ENCODE data around the gene OSBPL1A.

DNA sequence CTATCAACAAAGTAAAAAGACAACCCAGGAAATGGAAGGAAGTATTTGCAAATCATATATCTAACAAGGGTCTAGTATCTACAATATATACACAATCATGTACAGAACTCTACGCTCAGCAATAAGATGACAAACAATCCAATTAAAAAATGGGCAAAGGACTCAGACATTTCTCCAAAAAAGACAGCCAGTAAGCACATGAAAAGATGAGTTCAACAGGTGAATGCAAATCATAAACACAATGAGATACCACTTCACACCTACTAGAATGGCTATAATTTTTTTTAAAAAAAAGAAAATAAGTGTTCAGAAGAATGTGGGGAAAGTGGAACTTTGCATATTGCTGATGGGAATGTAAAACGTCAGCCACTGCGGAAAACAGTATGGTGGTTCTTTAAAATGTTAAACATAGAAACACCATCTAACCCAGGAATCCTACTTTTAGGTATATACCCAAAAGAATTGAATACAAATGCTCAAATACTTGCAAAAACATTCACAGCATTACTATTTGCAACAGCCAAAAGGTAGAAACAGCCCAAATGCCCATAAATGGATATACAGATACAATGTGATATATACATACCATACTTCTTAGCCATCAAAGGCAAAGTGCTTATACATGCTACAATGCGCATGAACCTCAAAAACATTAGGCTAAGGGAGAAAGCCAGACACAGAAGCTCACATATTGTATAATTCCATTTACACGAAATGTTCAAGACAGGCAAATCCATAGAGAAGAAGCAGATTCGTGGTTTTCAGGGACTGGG, 137.6 kb downstream of the OSBPL1A start:
- TF ChIP-seq CTCF (IDR thresholded peaks at IDR 0.05) (no peak), POLR2A (IDR thresholded peaks at IDR 0.05) (no peak)
